HG03457 (cell line): Measurements from ENCODE around the gene NRG3.

Experiments
- ATAC-seq: cut with Tn5 transposase; IDR thresholded peaks from one replicate; pipeline ENCODE4 v1.9.1; 2021; ENCODE audit warnings: moderate number of reproducible peaks; ENCODE audit not compliant: unreplicated experiment

The NRG3 gene

DNA sequence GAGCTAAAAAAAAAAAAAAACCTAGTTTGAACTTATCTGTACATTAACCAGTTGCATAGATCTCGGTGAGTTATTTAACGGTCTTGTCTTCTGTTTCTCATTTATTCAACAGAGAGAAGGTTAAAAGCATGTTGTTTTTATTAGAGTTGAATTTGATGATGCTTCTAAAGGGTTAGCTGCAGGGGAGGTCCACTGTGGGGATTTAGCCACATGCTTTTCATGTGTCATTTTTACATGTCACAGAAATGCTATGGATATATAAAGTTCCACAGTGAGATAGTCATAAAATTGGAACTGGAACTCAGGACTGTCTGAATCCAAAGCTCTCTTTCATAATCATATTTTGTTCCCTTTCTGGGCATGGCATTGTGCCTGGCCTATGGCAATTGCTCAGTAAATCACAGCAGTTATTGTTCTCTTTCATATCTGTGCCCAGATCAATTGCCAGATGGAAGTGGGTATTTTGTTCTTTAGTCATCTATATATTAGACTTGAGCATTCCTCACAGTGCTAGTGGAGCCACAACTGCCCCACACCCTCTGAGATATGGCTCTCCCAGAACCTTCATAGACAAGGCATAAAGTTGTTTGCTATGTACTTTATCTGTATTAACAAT is 578.8 kb downstream of the NRG3 start:
- ATAC-seq = no peak

DNA sequence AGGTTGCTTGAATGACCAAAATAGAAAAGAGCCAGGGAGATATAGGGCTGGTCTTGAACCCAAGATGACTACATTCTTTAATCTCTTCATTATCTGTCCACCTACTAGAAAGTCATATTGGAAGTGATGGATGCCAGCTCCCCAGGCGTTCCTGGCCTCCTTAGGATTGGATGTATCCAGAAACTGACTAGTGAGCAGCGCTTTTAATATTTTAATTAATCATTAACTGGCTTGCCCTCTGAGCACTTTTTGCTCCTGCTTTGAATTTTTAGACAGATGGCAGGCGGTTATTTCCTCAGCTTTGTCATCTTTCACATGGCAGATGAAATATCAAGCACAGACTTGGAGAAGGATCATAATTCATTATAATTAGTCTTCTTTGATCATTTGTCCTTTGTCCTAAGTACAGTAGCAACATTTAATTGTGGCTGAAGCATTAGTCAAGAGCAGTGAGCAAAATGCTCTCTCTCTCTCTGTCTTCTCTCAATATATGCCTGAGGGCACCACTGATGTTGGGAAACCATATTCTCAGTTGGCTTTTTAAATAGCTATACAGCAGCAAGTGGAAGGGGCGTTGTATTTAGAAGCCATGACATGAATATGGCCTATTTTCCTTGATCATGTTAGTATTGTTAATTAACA is 588.0 kb downstream of the NRG3 start:
- ATAC-seq = no peak

DNA sequence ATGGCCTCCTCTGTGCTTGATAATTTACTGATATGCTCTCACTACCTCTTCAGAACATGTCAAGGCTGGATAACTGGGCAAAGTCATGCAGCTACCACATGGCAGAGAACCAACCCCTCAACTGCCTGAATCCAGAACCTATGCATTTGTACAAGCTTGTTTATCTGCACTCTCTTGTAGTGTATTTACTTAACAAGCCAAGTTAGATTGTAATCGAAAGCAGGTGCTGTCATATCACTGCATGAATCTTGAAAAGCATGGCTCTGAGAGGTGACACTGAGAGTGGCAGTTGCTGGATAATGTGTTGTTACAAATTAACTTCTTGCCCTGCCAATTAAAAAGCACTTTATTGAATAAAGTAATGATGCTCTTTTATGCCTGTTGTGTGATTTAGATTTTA is 588.6 kb downstream of the NRG3 start:
- ATAC-seq = no peak

DNA sequence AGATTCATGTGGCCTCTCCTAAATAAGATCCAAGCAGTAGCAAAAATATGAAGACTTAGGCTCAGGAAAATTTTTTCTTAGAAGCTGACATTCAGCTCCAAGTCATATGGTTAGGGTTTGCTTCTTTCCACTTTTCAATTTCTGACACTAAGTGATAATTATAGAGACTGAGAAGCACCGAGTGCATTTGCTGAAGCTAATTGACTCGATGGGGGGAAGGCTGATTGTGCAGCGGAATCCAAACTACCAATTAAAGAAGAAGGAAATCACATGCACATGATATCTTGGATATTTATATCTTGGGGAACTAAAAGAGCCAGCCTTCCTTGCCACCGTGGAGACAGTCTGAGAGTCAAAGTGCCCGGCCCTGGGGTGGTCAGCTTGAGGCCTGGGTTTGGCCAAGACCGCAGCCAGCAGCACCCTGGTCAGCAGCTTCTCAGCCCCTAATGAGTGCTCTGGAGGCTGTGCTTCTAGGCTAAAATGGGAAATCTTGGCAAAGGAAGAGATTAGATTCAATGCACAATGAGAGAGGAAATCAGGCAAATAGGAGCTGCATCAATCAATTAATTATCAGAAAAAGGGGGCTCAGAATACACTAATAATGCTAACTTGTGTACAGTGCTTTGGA is 589.3 kb downstream of the NRG3 start:
- no peak for ATAC-seq

DNA sequence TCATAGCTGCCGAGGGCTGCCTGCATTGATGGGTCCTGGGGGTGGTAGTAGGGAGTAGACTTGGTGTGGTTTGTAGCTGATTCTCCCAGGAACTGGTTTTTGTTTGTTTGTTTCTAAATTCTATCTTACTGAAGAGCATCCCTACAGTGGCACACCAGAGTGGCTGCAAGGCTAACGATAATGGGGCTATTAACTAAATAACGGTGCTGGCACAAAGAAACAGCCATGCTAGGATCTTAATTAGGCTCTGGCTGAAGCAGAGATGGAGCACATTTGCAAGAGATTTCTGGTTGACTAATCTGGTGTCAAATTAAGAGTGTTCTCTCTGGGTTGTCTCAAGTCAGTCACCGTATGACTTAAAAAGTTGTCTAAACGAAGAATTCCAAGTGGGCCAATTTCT is 590.0 kb downstream of the NRG3 start:
- ATAC-seq = no peak

DNA sequence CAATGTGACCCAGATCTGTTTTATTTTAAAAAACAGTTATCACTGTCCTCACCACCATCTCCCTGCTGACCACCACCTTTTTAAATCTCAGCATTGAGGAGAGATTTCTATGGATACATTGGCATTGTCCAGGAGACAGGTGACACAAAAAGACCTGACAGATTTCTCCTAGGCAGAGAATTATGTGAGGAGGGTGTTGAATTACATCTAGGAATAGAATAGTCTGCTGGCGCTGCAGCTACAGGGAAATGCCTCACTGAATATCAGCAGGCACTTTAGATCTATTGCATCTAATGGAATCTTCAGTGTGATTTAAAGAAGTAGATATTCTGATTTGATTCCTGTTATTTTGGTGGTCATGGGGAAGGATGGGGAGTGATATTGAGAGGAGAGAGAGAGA is 593.5 kb downstream of the NRG3 start:
- ATAC-seq = no peak

DNA sequence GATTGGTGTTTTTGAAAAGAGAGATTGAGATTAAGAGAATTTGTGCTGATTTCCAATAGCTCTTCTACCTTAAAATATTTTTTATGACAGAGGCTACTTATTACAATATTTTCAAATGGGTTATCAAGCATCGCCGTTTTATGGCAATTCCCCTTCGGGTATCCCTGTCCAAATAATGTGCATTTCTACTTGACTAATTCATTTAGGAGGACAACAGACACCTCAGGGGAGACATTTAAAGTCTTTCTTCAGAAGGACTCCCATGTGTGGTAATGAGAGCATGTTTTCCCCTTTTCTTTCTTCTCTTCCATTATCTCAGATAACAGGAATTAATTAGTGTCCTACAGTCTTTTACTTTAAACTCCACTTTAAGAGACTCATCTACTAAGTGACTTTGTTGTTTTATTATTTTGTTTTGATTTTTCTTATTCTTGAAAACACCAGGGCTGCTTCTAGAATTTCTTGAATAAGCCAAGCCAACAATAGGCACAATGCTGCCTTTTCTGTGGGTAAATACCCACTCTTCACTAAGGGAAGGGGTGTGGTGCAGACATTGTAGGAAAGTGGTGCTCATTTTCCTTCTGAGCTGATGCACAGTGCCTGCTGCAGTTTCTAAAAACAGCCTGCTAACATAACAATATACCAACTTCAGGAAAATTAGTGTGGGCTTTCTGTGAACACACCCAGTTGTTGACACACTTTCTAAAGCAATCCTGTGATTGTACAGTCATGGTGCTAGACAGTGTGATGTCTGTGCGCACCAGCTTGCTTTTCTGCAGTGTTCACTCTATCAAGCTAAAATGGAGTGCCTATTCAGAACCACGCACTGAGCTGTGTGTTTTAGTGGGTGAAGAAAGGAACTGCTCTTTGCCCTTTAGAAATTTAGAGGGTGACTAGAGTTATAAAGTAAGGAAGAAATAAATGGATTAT is 597.7 kb downstream of the NRG3 start:
- no peak for ATAC-seq

DNA sequence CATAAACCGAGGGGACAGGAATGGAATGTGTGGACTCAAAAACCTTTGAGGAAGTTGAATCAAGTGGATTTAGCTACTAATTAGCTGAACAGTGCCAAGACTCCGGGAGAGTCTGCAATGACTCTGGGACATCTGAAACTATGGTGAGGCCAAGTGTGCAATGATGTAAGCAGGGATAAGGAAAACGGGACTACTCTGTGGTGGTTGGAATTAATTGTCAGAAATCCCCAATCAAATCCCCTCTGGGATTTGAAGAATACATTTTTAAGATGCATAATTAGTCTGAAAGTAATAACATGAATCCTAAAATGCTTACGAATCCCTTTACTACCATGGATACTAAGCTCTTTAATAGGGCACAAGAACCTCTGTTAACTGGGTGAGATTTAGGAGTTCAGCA is 602.8 kb downstream of the NRG3 start:
- ATAC-seq = no peak

DNA sequence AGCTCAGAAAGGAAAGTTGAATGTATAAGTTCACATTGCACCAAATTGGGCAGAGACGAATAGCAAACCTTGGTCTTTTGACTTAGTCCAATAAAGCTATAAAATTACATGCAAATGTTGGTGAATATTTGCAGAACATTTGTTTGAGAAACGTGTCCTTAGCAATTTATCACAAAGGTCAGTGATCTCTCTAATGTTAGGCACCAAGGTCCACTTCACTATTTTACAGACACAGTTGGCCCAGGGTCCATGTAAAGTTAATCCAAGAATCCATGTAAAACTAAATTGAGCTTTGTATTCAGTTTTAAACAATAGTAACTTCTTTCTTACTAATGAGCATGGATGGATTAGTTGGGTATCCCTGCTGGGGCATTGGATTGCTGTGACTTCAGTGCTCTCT is 617.7 kb downstream of the NRG3 start:
- ATAC-seq = no peak

DNA sequence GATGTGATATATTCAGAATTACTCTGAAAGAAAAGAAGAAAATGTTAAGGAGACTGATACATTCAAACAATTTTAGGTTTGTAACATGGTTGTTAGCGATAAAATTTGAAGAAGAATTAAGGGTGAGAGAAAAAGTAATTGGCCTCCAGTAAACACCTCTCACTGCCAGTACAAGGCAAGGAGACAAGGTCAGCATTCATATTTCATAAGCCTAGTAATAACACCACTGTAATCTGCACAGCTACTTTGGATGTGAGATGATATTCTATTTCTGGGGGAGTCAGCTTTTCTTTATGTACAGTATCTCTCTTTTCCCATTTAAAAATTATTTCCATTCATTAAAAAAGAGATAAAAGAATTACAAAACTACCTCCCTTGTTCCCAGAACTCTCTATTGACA is 621.1 kb downstream of the NRG3 start:
- no peak for ATAC-seq

DNA sequence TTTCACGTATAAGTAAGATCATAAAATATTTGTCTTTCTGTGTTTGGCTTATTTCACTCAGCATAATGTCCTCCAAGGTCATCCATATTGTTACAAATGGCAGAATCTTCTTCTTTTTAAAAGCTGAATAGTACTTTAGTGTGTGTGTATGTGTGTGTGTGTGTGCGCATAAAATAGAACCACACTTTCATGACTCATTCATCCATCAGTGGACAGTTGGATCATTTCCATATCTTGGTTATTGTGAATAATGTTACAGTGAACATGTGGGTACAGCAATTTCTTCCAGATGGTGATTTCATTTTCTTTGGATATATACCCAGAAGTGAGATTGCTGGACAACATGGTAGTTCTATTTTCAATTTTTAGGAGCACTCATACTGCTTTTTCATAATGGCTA is 622.4 kb downstream of the NRG3 start:
- ATAC-seq = no peak

DNA sequence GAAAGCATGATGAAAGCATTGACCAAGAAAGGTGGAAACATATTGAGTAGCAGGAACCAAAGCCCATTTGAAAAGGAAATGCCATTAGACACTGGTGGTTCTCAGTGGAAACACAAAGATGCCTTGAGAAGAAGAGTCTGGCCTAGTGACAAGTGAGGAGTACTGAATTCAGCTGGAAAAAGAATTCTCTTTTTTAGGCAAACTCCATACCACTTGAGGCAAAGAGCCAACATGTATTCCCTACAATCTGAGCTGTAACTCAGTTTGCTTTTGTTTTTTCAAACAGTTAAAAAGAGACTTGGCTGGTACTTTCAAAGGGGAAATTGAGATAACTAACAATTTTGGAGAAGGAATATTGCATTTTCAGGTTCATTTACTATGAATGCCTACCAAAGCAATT is 624.0 kb downstream of the NRG3 start:
- no peak for ATAC-seq

DNA sequence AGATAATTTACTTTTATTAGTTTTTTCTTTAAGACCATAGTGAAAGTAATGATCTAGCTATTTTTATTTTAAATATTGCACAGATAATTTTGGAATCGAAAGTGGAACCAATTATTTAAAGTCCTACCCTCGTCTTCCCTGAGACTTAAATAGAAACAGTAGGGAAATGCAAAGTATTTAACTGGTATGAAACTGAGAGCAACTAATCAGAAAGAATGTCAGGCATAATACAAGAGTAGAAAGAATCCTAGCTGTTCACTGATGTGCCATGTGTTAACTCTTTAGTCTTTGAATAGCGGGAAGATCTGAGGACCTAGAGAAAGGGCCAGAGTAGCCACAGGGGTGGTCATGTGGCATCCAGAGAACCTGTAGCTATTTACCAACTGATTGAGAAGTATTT is 630.0 kb downstream of the NRG3 start:
- ATAC-seq = no peak

DNA sequence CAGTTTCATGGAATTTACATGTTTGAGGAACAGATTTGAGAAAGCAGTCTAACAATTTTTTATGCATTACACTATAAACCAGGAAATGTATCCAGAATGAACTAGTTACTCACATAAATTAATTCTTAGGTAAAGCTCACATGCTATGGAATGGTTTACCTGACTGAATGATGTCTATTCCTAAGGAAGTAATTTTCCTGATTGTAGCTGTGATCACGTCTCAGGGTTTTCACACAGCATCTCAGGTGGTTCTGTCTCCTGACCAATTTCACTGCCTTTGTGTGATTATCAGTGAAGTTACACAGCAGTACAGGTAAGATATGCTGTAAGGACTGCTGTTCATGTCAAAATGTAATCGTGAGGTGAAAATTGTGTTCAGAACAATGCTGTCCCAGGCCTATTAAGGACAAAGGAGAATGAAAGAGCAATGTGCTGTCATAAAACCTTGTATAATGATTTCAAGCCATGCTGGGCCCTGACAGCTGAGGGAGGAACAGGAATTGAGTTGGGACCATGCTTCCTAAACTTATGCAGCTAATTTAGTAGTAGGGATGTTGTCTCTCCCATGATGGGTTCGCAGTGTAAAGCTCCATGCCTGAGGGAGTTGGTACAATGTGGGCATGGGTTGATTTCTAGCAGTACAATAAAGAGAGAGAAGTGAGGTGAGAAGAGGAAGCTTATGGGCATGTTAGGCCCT is 631.8 kb downstream of the NRG3 start:
- no peak for ATAC-seq

DNA sequence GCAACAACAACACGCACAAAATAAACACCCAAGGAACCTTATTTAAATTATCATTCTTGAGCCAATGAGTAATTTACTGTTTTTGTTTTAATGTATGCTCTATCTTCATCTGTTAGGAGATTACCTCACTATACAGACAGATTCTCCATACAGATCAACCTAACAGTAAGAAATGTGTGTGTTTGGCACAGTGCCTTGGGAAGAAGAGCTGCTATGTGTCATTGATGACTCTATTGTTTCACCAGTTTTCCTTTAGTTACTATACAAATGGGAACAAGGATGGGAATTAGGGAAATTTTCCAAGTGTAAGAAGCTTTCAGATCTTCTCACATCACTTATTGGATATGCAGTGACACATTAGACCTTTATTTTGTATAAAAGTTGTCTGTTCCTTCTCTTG is 640.3 kb downstream of the NRG3 start:
- ATAC-seq = no peak

DNA sequence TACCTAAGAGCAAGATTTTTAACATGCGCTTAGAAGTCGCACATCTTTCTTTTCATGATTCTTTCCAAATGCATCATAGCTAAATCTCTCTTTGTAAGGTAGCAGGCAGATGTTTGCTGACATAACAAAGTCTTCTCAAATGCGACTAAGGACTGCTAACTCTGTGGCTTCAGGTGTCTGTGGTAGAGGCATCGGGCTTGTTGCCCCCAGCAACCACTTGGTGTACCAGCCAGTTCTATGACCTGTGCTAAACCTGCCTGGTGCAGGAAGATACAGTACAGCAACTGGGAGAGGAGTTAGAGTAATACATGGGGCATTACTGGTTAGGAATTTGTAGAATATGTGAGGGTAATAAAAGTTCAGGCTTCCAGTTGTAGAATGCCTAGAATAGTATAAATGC is 654.1 kb downstream of the NRG3 start:
- no peak for ATAC-seq

DNA sequence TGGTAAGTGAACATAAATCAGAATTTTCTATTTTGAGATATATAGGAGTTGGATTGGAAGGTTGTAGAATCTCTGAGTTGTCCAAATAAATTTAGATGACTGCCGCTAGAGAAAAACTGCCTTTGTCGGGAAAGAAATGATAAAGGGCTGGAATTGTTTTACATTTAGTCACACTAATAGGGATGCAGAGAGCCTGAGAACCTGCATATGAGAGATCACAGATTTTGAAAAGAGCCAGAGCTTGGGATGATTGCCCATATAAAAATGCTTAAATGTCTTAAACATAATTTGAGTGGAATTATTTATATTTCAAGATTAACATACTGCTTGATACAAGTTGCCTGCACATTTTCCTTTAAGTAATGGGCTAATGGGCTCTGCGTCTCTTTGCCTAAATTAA is 660.5 kb downstream of the NRG3 start:
- ATAC-seq = no peak

DNA sequence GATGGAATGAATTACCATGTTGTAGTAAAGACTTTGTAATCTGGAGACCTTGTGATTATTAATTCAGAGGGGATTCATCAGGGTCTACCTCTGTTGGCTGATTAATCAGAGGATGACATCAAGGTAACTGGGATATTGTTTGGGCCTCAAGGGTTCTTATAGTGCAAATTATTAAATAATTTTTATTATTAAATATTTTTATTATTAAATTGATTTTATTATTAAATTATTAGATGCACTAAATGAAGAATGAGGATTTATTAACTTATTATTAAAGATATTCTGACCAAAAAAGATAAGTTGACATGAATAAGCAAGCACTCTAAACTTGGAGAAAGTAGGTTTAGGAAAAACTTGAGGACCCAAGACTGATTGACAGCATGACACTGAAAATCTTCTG is 661.7 kb downstream of the NRG3 start:
- ATAC-seq = no peak

DNA sequence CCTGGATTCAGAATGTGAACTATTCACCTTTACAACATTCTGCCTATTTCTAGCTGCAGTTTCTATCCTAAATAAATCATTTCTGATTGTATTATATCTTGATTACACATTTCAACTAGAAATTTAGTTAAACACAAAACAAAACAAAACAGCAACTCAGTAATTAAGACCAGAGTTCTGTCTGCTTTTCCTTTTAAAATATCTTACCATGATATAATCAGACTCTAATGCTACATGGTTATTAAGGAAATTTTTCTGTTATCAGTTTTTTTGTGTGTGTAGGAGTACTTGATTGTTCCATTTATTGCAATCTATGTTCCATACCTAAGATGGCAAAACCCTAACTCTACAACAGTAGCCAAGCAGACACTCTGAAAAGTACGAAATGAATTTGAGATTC is 663.3 kb downstream of the NRG3 start:
- no peak for ATAC-seq

DNA sequence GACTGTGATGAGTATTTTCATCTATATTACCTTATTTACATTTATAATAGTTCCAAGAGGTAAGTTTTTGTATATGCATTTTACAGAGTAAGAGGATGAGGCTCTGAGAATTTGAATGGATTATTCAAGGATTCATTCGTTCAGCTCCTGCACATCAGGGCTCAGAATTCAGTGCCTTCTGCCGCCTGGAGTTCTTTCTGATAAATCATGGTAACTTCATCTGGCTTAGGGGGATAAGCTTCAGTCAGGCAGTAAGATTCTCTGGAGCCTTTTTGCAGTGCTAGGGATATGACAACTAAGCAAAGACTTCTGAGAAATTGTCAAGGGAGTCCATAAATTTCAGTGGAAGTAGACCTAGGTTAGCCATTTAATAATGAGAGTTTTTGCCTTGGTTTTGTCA is 668.6 kb downstream of the NRG3 start:
- no peak for ATAC-seq

DNA sequence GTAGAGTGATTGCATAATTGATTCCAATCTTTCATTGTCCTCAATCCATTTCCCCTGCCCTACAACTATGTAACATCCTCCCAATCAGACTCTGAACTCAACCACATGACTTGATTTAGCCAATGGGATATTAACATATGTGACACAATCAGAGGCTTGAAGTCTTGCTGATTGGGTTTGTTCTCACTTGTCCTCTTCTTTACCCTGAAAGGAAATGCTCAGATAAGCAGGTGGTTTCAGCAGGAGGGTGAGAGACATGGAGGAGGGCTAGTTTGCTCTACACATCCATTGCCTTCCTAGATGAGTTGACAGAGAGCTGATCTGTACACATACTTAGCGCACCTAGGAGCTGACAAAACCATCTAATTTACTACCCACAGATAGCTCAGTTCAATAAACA is 669.4 kb downstream of the NRG3 start:
- ATAC-seq = no peak
